Loucy (cell line): ENCODE measurements around the gene LOXHD1.

Experiments used
- EZH2phosphoT487 ChIP-seq: fragments of 200-600 bp; IDR thresholded peaks from 2 replicates; pipeline ENCODE4 v1.6.1; 2018; ENCODE audit warnings: antibody characterized with exemption, mild to moderate bottlenecking, moderate library complexity, borderline replicate concordance
- TF ChIP-seq, protein P1 (sequence below): fragments of 200-600 bp; sonication (generic); conservative IDR thresholded peaks from 2 replicates; pipeline ENCODE4 v1.5.1; 2014; ENCODE audit warnings: mild to moderate bottlenecking, antibody characterized with exemption, low read length

DNA sequence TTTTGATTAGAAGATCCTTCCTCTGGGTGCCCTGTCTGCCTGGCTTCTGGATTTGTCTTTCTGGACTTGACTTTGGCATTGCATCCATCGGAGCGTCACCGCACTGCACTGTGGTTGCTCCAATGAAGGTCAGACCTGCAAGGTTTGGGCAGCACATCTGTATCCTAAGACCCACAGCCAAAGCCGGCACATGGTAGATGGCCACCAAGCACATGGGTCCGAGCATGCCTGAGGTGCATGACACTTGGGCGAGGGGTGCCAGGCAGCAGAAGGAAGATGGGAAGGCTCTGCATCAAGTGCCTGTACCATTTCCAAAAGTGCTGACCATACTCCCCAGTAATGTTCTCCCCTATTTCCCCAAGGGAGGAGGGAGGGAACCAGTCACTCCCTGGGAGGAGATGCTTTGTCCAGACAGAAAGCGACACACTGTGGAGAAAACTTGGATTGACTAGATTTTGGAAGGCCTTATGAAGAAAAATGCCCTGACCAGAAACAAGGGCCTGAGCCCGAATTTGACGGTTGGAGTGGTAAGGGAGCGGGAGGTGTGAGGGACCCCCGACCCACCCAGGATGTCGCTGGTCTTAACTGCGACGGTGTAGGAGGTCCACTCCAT, 149.9 kb downstream of the LOXHD1 start:
- TF ChIP-seq, protein P1, sequence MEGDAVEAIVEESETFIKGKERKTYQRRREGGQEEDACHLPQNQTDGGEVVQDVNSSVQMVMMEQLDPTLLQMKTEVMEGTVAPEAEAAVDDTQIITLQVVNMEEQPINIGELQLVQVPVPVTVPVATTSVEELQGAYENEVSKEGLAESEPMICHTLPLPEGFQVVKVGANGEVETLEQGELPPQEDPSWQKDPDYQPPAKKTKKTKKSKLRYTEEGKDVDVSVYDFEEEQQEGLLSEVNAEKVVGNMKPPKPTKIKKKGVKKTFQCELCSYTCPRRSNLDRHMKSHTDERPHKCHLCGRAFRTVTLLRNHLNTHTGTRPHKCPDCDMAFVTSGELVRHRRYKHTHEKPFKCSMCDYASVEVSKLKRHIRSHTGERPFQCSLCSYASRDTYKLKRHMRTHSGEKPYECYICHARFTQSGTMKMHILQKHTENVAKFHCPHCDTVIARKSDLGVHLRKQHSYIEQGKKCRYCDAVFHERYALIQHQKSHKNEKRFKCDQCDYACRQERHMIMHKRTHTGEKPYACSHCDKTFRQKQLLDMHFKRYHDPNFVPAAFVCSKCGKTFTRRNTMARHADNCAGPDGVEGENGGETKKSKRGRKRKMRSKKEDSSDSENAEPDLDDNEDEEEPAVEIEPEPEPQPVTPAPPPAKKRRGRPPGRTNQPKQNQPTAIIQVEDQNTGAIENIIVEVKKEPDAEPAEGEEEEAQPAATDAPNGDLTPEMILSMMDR: no peak
- no peak for TF ChIP-seq EZH2phosphoT487
